B cell (primary cell): Measurements from ENCODE around the gene FAM120AOS.

Experiments
- EZH2 ChIP-seq: IDR thresholded peaks from 2 replicates; pipeline ENCODE4 v1.6.1; 2012; ENCODE audit warnings: borderline replicate concordance, low read depth, mild to moderate bottlenecking, moderate library complexity, low read length; ENCODE audit not compliant: insufficient read depth, poor library complexity, severe bottlenecking
- TF ChIP-seq, protein P1 (sequence below): fragments of 200-600 bp; IDR thresholded peaks from one replicate; pipeline ENCODE4 v1.8.0; 2022; ENCODE audit warnings: antibody characterized with exemption, mild to moderate bottlenecking

DNA sequence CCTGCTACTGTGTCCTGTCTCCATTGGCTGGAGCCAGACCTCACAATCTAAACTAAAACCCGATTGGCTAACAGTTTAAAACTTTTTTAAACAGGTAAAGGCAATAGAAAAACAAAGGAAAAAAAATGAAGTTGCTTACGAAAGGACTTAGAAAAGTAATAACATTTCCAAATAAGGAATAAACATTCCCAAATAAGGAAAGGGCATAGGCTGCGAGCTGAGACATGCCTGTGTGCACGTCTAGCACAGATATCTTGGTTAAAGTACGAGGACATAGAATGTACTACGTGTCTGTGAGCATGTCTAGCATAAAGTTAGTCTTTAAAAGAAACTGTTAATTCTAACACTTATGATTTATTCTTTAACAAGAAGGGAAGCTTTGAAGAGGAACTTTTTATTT lies 17.2 kb downstream of the FAM120AOS start:
- TF ChIP-seq, protein P1, sequence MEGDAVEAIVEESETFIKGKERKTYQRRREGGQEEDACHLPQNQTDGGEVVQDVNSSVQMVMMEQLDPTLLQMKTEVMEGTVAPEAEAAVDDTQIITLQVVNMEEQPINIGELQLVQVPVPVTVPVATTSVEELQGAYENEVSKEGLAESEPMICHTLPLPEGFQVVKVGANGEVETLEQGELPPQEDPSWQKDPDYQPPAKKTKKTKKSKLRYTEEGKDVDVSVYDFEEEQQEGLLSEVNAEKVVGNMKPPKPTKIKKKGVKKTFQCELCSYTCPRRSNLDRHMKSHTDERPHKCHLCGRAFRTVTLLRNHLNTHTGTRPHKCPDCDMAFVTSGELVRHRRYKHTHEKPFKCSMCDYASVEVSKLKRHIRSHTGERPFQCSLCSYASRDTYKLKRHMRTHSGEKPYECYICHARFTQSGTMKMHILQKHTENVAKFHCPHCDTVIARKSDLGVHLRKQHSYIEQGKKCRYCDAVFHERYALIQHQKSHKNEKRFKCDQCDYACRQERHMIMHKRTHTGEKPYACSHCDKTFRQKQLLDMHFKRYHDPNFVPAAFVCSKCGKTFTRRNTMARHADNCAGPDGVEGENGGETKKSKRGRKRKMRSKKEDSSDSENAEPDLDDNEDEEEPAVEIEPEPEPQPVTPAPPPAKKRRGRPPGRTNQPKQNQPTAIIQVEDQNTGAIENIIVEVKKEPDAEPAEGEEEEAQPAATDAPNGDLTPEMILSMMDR = no peak
- no peak for TF ChIP-seq EZH2
